ENCODE data around the gene TNFRSF14. TPM values are rescaled to one million over a fixed set of nuclear protein-coding genes. Genes with fewer than 3 reads are reported as not detected.

TNFRSF14 gene
- total RNA-seq, 1 experiment from 2014 or later, result 24.4 TPM

DNA sequence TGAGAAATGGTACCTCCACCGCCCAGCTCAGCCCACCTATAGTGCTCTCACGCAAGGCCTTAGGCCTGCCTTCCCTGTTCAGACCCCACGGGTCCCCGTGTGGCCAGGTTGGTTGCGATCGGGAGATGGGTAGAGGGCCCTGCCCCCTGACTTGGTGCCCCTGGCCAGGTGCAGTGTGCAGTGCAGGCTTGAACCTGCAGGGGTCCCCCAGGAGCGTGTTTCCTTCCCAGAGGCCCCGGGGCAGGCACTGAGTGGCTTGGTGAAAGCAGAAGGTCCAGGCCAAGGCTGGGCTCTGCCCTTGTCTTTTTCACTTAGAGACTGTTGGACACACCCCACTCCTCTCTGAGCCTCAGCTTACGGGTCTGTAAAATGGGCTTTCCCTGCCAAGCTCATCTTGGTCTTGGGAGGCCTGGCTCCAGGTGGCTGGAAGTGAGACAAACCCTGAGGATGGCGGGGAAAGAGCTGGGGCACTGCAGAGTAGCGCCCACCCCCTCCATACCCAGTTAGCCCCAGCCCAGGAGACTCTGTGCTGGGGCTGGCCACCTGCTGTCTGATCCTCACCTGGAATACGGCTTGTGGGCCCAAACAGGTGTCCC, 16.8 kb upstream of the TNFRSF14 start:
- H3K9me3 Mint-ChIP-seq (ENCODE audit: low read depth, unreplicated experiment), result no peaks in the 10 kb centered on the region
- H3K36me3 Mint-ChIP-seq (ENCODE audit: insufficient read depth, unreplicated experiment), result no peaks in the 10 kb centered on the region
- no peaks in the 10 kb centered on the region for H3K27me3 Mint-ChIP-seq (ENCODE audit: unreplicated experiment)
- intact Hi-C loops (cut with micrococcal nuclease; ENCODE audit: unreplicated experiment), result no loop called here
- CTCF ChIA-PET, result no interaction called here
- peaks cover 8% of the 10 kb centered on the region for H3K4me1 Mint-ChIP-seq (ENCODE audit: low read depth, unreplicated experiment)
- TF ChIP-seq, protein P1, sequence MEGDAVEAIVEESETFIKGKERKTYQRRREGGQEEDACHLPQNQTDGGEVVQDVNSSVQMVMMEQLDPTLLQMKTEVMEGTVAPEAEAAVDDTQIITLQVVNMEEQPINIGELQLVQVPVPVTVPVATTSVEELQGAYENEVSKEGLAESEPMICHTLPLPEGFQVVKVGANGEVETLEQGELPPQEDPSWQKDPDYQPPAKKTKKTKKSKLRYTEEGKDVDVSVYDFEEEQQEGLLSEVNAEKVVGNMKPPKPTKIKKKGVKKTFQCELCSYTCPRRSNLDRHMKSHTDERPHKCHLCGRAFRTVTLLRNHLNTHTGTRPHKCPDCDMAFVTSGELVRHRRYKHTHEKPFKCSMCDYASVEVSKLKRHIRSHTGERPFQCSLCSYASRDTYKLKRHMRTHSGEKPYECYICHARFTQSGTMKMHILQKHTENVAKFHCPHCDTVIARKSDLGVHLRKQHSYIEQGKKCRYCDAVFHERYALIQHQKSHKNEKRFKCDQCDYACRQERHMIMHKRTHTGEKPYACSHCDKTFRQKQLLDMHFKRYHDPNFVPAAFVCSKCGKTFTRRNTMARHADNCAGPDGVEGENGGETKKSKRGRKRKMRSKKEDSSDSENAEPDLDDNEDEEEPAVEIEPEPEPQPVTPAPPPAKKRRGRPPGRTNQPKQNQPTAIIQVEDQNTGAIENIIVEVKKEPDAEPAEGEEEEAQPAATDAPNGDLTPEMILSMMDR (IDR thresholded peaks at IDR 0.05; ENCODE audit: unreplicated experiment), result no peak
- H3K27ac Mint-ChIP-seq (ENCODE audit: unreplicated experiment), result no peak overlapping the region
- peak; percentile 23 for DNase-seq
- no peak overlapping the region for H3K4me3 Mint-ChIP-seq (ENCODE audit: low read depth, unreplicated experiment)
- no TSS peak for BruUV-seq (replicated peaks)

DNA sequence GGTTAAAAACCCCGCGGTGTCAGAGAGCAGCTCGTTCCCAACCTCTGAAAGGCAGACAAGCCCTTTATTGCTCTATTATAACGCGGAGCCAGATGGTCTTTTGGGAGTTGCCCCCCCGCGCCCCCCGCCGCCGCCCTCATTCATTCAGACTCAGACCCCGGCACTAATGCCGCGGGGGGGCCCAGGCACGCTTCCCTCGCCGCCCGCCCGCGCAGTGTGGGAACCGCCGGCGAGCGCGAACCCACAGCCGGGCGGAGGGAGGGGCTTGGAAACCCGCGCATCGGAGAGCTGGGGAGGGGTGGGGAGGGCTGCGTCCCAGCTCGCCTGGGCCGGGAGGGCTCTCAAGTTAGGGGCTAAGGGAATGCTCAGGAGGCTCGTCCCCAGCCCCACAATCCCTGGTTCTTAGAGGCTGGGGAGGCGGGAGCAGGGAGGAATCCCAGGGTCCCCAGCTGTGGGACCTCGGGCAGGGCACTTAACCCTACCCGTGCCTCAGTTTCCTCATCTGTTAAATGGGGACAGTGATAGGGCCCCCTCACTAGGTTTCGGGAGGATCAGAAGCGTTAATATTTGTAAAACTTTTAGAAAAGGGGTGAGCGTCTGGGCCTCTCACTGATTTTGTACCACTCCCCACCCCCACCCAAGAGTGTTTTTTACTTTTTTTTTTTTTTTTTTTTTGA, 15.2 kb upstream of the TNFRSF14 start:
- no TSS peak for BruUV-seq (replicated peaks)
- no peak for DNase-seq
- CTCF ChIA-PET, result no interaction called here
- H3K9me3 Mint-ChIP-seq (ENCODE audit: low read depth, unreplicated experiment), result no peaks in the 10 kb centered on the region
- no peaks in the 10 kb centered on the region for H3K27me3 Mint-ChIP-seq (ENCODE audit: unreplicated experiment)
- peaks cover 4% of the 10 kb centered on the region for H3K36me3 Mint-ChIP-seq (ENCODE audit: insufficient read depth, unreplicated experiment)
- H3K4me1 Mint-ChIP-seq (ENCODE audit: low read depth, unreplicated experiment), result no peaks in the 10 kb centered on the region
- H3K4me3 Mint-ChIP-seq (ENCODE audit: low read depth, unreplicated experiment), result no peak overlapping the region
- H3K27ac Mint-ChIP-seq (ENCODE audit: unreplicated experiment), result no peak overlapping the region
- intact Hi-C loops (cut with micrococcal nuclease; ENCODE audit: unreplicated experiment), result loop anchor here (10.0 kb wide), 1 partner anchor 346 kb away; the partner anchor contains the start of gene FAAP20
- TF ChIP-seq, protein P1 (IDR thresholded peaks at IDR 0.05; ENCODE audit: unreplicated experiment), result no peak

DNA sequence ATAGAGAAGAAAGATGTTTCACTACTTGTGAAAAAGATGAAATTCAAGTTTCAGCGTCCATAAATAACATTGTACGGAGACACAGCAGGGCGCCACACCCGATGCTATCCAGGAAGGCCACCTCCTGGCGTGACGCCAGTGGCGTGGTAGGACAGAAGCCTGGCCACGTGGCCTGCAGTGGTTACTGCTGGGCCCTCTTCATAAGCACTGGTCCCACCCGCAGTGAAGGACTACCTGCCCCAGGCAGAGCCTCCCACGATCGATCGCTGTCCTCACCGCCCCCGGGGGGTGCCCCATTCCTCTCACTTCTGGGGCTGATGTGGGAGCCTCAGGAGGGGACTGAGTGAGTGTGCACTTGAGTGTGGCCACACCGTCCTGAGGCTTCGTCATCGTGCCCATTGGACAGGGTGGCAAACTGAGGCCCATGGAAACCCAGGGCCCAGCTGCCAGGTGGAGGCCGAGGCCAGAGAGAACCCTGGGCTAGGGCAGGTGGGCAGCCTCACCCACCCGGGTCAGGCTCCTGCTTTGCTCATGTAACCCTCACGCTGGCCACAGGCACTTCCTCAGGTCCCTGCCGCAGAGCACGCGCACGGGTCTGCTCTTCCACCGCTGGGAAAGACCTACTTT, 14.4 kb upstream of the TNFRSF14 start:
- BruUV-seq (replicated peaks), result no TSS peak

DNA sequence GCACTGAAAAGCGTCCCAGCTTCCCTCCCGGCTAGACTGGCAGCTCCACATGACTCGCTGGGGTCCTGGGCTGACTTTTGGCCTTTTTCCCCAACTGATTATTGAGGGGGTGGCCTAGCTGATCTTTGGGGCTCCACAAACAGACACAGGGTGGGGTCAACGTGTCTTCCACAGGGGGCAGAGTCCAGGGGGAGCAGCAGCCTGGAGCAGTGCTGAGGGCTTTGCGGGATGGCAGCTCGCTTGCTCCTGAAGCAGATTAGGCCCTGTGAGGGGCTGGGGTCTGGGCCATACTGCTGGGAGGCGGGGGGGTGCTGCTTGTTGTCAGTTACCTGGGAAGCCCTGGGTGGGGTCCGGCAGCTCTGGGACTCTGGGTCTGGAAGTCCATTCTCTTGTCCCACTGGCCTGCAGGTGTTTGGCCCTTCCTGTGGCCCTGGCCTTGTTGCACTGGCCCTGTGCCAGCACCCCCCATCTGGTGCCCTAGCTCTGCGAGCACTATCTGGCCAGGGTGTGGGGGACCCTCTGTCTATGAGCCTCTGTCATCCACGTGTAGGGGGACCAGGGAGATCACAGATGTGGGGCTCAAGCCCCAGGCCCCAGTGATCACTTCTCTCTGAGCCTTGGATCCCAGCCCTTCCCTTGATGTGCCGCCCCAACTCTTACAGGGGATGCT, 13.8 kb upstream of the TNFRSF14 start:
- H3K36me3 Mint-ChIP-seq (ENCODE audit: insufficient read depth, unreplicated experiment), result peaks cover 15% of the 10 kb centered on the region
- H3K27ac Mint-ChIP-seq (ENCODE audit: unreplicated experiment), result no peak overlapping the region
- H3K9me3 Mint-ChIP-seq (ENCODE audit: low read depth, unreplicated experiment), result no peaks in the 10 kb centered on the region
- intact Hi-C loops (cut with micrococcal nuclease; ENCODE audit: unreplicated experiment), result loop anchor here (10.0 kb wide), 1 partner anchor 348 kb away; the partner anchor contains the start of gene FAAP20
- BruUV-seq (replicated peaks), result no TSS peak
- DNase-seq, result no peak
- TF ChIP-seq, protein P1 (IDR thresholded peaks at IDR 0.05; ENCODE audit: unreplicated experiment), result no peak
- H3K4me3 Mint-ChIP-seq (ENCODE audit: low read depth, unreplicated experiment), result no peak overlapping the region
- H3K4me1 Mint-ChIP-seq (ENCODE audit: low read depth, unreplicated experiment), result no peaks in the 10 kb centered on the region
- CTCF ChIA-PET, result no interaction called here
- no peaks in the 10 kb centered on the region for H3K27me3 Mint-ChIP-seq (ENCODE audit: unreplicated experiment)

More for the DNA sequence above, 14.4 kb upstream of the TNFRSF14 start:
- intact Hi-C loops (cut with micrococcal nuclease; ENCODE audit: unreplicated experiment), result loop anchor here (10.0 kb wide), 1 partner anchor 347 kb away; the partner anchor contains the start of gene FAAP20
- CTCF ChIA-PET, result no interaction called here
- DNase-seq, result peak; percentile 56
- Mint-ChIP-seq H3K27ac (ENCODE audit: unreplicated experiment) (no peak overlapping the region), H3K36me3 (ENCODE audit: insufficient read depth, unreplicated experiment) (peaks cover 11% of the 10 kb centered on the region), H3K4me3 (ENCODE audit: low read depth, unreplicated experiment) (no peak overlapping the region), H3K4me1 (ENCODE audit: low read depth, unreplicated experiment) (no peaks in the 10 kb centered on the region), H3K9me3 (ENCODE audit: low read depth, unreplicated experiment) (no peaks in the 10 kb centered on the region), H3K27me3 (ENCODE audit: unreplicated experiment) (no peaks in the 10 kb centered on the region)
- TF ChIP-seq, protein P1 (IDR thresholded peaks at IDR 0.05; ENCODE audit: unreplicated experiment), result no peak

Data from Calu3 (cell line).